Measurements from ENCODE around the gene TBCC. TPM values are rescaled to one million over a fixed set of nuclear protein-coding genes. Genes with fewer than 3 reads are reported as not detected.

Gene TBCC
- total RNA-seq, 1 experiment from 2014 or later, result 36.2 TPM

DNA sequence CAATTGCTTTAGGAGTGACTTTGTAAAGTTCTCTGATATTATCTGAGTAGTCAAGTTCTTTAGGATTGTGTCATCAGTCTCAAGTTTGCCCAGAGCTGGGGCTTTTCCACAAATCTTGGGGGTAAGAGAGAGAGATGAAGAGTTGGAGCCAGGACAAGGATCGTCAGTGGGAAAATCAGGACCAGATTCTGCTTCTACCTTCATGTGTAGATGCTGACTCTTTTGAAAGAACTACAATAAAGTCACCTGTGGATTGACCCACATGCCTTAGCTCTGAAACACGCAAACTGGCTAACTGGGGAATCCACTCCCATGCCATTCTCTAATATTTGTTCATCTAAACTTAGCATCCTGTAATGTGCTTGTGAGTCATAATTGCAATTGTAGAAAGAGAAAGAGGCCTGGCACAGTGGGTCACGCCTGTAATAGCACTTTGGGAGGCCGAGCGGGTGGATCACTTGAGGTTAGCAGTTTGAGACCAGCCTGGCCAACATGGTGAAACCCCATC lies 20.3 kb upstream of the TBCC start:
- no peaks in the 10 kb centered on the region for H3K9me3 Mint-ChIP-seq (ENCODE audit: low read depth, unreplicated experiment)
- peaks cover 18% of the 10 kb centered on the region for H3K4me1 Mint-ChIP-seq (ENCODE audit: low read depth, unreplicated experiment)
- no peaks in the 10 kb centered on the region for H3K27me3 Mint-ChIP-seq (ENCODE audit: unreplicated experiment)
- peak; percentile 32 for DNase-seq
- BruUV-seq (replicated peaks), result no TSS peak
- CTCF ChIA-PET, result interaction anchor here (0.7 to 1.6 kb wide), 2 partner anchors 20 to 27 kb away, joined by 5 to 6 read pairs; partner anchors contain the start of gene TBCC
- H3K27ac Mint-ChIP-seq (ENCODE audit: unreplicated experiment), result no peak overlapping the region
- H3K36me3 Mint-ChIP-seq (ENCODE audit: insufficient read depth, unreplicated experiment), result peaks cover 7% of the 10 kb centered on the region
- intact Hi-C loops (cut with micrococcal nuclease; ENCODE audit: unreplicated experiment), result no loop called here
- H3K4me3 Mint-ChIP-seq (ENCODE audit: low read depth, unreplicated experiment), result no peak overlapping the region
- TF ChIP-seq, protein P1, sequence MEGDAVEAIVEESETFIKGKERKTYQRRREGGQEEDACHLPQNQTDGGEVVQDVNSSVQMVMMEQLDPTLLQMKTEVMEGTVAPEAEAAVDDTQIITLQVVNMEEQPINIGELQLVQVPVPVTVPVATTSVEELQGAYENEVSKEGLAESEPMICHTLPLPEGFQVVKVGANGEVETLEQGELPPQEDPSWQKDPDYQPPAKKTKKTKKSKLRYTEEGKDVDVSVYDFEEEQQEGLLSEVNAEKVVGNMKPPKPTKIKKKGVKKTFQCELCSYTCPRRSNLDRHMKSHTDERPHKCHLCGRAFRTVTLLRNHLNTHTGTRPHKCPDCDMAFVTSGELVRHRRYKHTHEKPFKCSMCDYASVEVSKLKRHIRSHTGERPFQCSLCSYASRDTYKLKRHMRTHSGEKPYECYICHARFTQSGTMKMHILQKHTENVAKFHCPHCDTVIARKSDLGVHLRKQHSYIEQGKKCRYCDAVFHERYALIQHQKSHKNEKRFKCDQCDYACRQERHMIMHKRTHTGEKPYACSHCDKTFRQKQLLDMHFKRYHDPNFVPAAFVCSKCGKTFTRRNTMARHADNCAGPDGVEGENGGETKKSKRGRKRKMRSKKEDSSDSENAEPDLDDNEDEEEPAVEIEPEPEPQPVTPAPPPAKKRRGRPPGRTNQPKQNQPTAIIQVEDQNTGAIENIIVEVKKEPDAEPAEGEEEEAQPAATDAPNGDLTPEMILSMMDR (IDR thresholded peaks at IDR 0.05; ENCODE audit: unreplicated experiment), result no peak

DNA sequence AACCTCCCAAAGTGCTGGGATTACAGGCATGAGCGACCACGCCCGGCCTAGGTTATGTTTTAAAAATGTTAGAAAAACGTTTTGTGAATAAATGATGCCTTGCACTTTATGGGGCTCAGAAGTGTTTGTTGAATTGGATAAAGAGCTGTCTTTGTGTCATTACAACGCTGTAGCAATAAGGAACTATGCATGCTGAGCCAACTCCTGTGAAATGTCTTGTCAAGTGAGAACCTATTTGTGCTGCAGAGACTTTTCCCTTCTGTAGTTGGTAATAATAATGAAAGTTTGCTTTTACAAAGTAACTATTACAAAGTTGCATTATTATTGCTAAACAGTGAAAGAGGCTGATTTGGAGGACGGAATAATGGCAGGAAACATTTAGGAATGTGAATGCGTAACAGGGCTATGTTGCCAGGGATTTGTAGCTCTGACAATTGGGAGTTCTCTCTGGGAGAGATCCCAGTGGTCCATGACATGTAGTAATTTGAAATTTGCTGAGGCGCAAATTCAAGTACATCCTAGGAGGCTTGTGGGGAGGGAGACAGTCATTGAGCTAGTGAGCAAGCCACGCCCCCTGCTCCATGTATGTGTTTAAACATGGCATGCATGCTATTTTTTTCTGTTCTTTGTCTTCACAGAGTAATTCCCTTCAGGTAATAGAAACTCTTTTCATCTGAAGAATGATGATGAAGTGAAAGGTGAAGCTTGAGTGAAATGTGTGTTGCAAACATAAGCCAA lies 19.2 kb upstream of the TBCC start:
- Mint-ChIP-seq H3K4me1 (ENCODE audit: low read depth, unreplicated experiment) (peaks cover 18% of the 10 kb centered on the region), H3K9me3 (ENCODE audit: low read depth, unreplicated experiment) (no peaks in the 10 kb centered on the region), H3K27me3 (ENCODE audit: unreplicated experiment) (no peaks in the 10 kb centered on the region), H3K36me3 (ENCODE audit: insufficient read depth, unreplicated experiment) (peaks cover 7% of the 10 kb centered on the region), H3K27ac (ENCODE audit: unreplicated experiment) (no peak overlapping the region), H3K4me3 (ENCODE audit: low read depth, unreplicated experiment) (no peak overlapping the region)
- CTCF ChIA-PET, result interaction anchor here (0.6 to 1.6 kb wide), 2 partner anchors 19 to 51 kb away, joined by 5 to 9 read pairs; partner anchors contain the start of gene TBCC
- TF ChIP-seq, protein P1 (IDR thresholded peaks at IDR 0.05; ENCODE audit: unreplicated experiment), result no peak
- intact Hi-C loops (cut with micrococcal nuclease; ENCODE audit: unreplicated experiment), result no loop called here
- no peak for DNase-seq
- BruUV-seq (replicated peaks), result no TSS peak

- TF ChIP-seq, protein P1 (IDR thresholded peaks at IDR 0.05; ENCODE audit: unreplicated experiment), result no peak
- CTCF ChIA-PET, result interaction anchor here (0.6 to 0.7 kb wide), 2 partner anchors 148 to 1883 kb away, joined by 3 to 4 read pairs; no protein-coding TSS in a partner anchor
- Mint-ChIP-seq H3K4me3 (ENCODE audit: low read depth, unreplicated experiment) (no peak overlapping the region), H3K4me1 (ENCODE audit: low read depth, unreplicated experiment) (peaks cover 18% of the 10 kb centered on the region), H3K9me3 (ENCODE audit: low read depth, unreplicated experiment) (no peaks in the 10 kb centered on the region), H3K36me3 (ENCODE audit: insufficient read depth, unreplicated experiment) (peaks cover 7% of the 10 kb centered on the region), H3K27ac (ENCODE audit: unreplicated experiment) (no peak overlapping the region), H3K27me3 (ENCODE audit: unreplicated experiment) (no peaks in the 10 kb centered on the region)
- DNase-seq, result no peak
- BruUV-seq (replicated peaks), result no TSS peak
- intact Hi-C loops (cut with micrococcal nuclease; ENCODE audit: unreplicated experiment), result no loop called here
Observed at GRCh38 chr6:42762950-42763349, 17.0 kb upstream of the TBCC start.

- Mint-ChIP-seq H3K27ac (ENCODE audit: unreplicated experiment) (no peak overlapping the region), H3K27me3 (ENCODE audit: unreplicated experiment) (no peaks in the 10 kb centered on the region), H3K4me3 (ENCODE audit: low read depth, unreplicated experiment) (no peak overlapping the region), H3K4me1 (ENCODE audit: low read depth, unreplicated experiment) (peaks cover 18% of the 10 kb centered on the region), H3K36me3 (ENCODE audit: insufficient read depth, unreplicated experiment) (peaks cover 7% of the 10 kb centered on the region), H3K9me3 (ENCODE audit: low read depth, unreplicated experiment) (no peaks in the 10 kb centered on the region)
- DNase-seq, result no peak
- intact Hi-C loops (cut with micrococcal nuclease; ENCODE audit: unreplicated experiment), result no loop called here
- TF ChIP-seq, protein P1 (IDR thresholded peaks at IDR 0.05; ENCODE audit: unreplicated experiment), result no peak
- CTCF ChIA-PET, result interaction anchor here (0.6 to 1.9 kb wide), 3 partner anchors 16 to 1884 kb away, joined by 3 to 5 read pairs (median 4); partner anchors contain the start of gene TBCC
- no TSS peak for BruUV-seq (replicated peaks)
Observed at GRCh38 chr6:42762426-42762859, 16.5 kb upstream of the TBCC start.

All from Calu3 (cell line).